Heart left ventricle (tissue), 13 donors: ENCODE data around the gene FOXN3.
A peak's percentile ranks its signal among the peaks of the same experiment; 100 is the strongest.

Experiments
- POLR2A ChIP-seq, 2 donors: fragments of 450-650 bp; IDR thresholded peaks; one replicate each; pipeline ENCODE4 v1.6.1; 2017; ENCODE audit warnings: antibody characterized with exemption in 2 of 2, mild to moderate bottlenecking in 2 of 2, moderate library complexity in 2 of 2
- TF ChIP-seq, protein P1 (sequence below), 12 donors: fragments of 200-600 bp; sonication (generic) in 4 of 12; IDR thresholded peaks; one replicate each; pipeline versions ENCODE4 v1.5.0 to v1.8.0; 2018 to 2022; ENCODE audit warnings: antibody characterized with exemption in 12 of 12, mild to moderate bottlenecking in 5 of 12
- donor health status: ischemic (EF 13 %, LVEDD 7.1; RV severe dilation, severe dysfunction).
- donor health status: DM: no; HTN: yes; CAD: no.
- donor health status: DM: no; HTN: no; CAD: no.
- donor health status: ischemic (EF 25% LVEDD 6.9; RV normal size, moderate dysfunction).
- donor health status: ischemic (EF 25% LVEDD 5.7; RV mildly dilated, moderate dysfunction).
- donor health status: ischemic (EF 35%, LVEDD 5.7; RV mildly dilated, moderate dysfunction).
- donor health status: nonischemic (EF 11% LVEDD 7.7; RV severe dilation, severe dysfunction).
- donor health status: DM: yes; HTN: yes; CAD: no.
- donor health status: PGD.
- donor health status: ischemic (EF 29% LVEDD 5.4; RV normal size, mild dysfunction).
- donor health status: nonischemic (EF 23%, LVEDD 6.1; RV moderate dilation, normal function).

- TF ChIP-seq, protein P1, sequence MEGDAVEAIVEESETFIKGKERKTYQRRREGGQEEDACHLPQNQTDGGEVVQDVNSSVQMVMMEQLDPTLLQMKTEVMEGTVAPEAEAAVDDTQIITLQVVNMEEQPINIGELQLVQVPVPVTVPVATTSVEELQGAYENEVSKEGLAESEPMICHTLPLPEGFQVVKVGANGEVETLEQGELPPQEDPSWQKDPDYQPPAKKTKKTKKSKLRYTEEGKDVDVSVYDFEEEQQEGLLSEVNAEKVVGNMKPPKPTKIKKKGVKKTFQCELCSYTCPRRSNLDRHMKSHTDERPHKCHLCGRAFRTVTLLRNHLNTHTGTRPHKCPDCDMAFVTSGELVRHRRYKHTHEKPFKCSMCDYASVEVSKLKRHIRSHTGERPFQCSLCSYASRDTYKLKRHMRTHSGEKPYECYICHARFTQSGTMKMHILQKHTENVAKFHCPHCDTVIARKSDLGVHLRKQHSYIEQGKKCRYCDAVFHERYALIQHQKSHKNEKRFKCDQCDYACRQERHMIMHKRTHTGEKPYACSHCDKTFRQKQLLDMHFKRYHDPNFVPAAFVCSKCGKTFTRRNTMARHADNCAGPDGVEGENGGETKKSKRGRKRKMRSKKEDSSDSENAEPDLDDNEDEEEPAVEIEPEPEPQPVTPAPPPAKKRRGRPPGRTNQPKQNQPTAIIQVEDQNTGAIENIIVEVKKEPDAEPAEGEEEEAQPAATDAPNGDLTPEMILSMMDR (IDR thresholded peaks at IDR 0.05) = peak in 10 of 12 donors; percentile 26 to 51 (median 39)
- TF ChIP-seq POLR2A (IDR thresholded peaks at IDR 0.05) = no peak
Observed at GRCh38 chr14:89417465-89418225, 612 bp upstream of the FOXN3 start.
